ENCODE data around the gene ERLEC1. TPM values are rescaled to one million over a fixed set of nuclear protein-coding genes. Genes with fewer than 3 reads are reported as not detected.

The ERLEC1 gene
- total RNA-seq, 1 donor from 2014 or later = 36.2 TPM

GRCh38 chr2:53786352-53786704 lies 516 bp upstream of the ERLEC1 start:
- DNase-seq (ENCODE audit: low spot score) = peak; percentile 18
- H3K27me3 Mint-ChIP-seq (ENCODE audit: low read depth) = no peaks in the 10 kb centered on the region
- H3K27ac Mint-ChIP-seq = peak overlapping the region; percentile 97
- peaks cover 38% of the 10 kb centered on the region for H3K4me1 Mint-ChIP-seq (ENCODE audit: low read depth)
- intact Hi-C loops (cut with micrococcal nuclease) = loop anchor here (2.0 to 10.0 kb wide), 3 partner anchors 100 to 1828 kb away; partner anchors contain the start of genes PPP4R3B and PSME4
- H3K36me3 Mint-ChIP-seq (ENCODE audit: low read depth) = peaks cover 34% of the 10 kb centered on the region
- no peaks in the 10 kb centered on the region for H3K9me3 Mint-ChIP-seq
- peak overlapping the region; percentile 99 for H3K4me3 Mint-ChIP-seq (ENCODE audit: low read depth)

GRCh38 chr2:53787614-53788289 lies 908 bp downstream of the ERLEC1 start:
- intact Hi-C loops (cut with micrococcal nuclease) = loop anchor here (1.0 to 10.0 kb wide), 5 partner anchors 20 to 1827 kb away; partner anchors contain the start of genes CHAC2, PPP4R3B and PSME4
- peaks cover 38% of the 10 kb centered on the region for H3K4me1 Mint-ChIP-seq (ENCODE audit: low read depth)
- DNase-seq (ENCODE audit: low spot score) = no peak

DNA sequence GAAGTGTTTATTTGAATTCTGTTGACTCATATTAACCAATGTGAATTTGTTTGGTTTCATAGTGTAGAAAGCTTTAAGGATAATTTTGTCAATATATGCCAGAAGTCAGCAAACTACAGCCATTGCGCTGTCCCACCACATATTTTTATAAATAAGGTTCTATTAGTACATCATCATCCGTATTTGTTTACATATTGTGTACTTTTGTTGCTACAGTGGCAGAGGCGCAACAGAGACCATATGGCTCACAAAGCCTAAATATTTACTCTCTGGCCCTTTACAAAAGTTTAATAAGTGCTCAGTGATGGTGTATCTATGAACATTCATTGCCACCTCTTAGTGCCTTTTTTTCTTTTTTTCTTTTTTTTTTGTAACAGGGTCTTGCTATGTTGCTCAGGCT lies 6.4 kb downstream of the ERLEC1 start:
- Mint-ChIP-seq H3K27me3 (ENCODE audit: low read depth) (no peaks in the 10 kb centered on the region), H3K4me3 (ENCODE audit: low read depth) (no peak overlapping the region), H3K27ac (no peak overlapping the region), H3K9me3 (no peaks in the 10 kb centered on the region), H3K4me1 (ENCODE audit: low read depth) (peaks cover 13% of the 10 kb centered on the region), H3K36me3 (ENCODE audit: low read depth) (peaks cover 36% of the 10 kb centered on the region)
- intact Hi-C loops (cut with micrococcal nuclease) = no loop called here
- no peak for DNase-seq (ENCODE audit: low spot score)

More at GRCh38 chr2:53787614-53788289, 908 bp downstream of the ERLEC1 start:
- H3K36me3 Mint-ChIP-seq (ENCODE audit: low read depth) = peaks cover 22% of the 10 kb centered on the region
- H3K9me3 Mint-ChIP-seq = no peaks in the 10 kb centered on the region
- no peaks in the 10 kb centered on the region for H3K27me3 Mint-ChIP-seq (ENCODE audit: low read depth)
- peak overlapping the region; percentile 99 for H3K4me3 Mint-ChIP-seq (ENCODE audit: low read depth)
- H3K27ac Mint-ChIP-seq = peak overlapping the region; percentile 97

- Mint-ChIP-seq H3K27ac (no peak overlapping the region), H3K27me3 (ENCODE audit: low read depth) (no peaks in the 10 kb centered on the region), H3K4me3 (ENCODE audit: low read depth) (no peak overlapping the region), H3K36me3 (ENCODE audit: low read depth) (peaks cover 33% of the 10 kb centered on the region), H3K9me3 (no peaks in the 10 kb centered on the region), H3K4me1 (ENCODE audit: low read depth) (peaks cover 12% of the 10 kb centered on the region)
- DNase-seq (ENCODE audit: low spot score) = no peak
- intact Hi-C loops (cut with micrococcal nuclease) = no loop called here
Observed at GRCh38 chr2:53793821-53794220, 7.0 kb downstream of the ERLEC1 start.

DNA sequence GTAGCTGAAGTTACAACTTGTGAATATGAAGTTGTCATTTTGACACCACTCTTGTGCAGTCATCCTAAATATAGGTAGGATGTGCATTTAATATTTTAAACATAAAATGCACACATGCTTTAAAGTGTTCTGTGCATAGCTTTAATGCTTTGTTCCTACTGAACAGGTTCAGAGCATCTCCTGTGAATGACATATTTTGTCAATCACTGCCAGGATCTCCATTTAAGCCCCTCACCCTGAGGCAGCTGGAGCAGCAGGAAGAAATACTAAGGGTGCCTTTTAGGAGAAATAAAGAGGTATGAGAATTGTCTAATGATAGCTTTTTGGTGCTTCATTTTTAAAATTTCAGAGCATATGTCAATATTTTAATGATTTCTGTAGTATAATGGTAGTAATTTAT lies 14.7 kb downstream of the ERLEC1 start:
- intact Hi-C loops (cut with micrococcal nuclease) = no loop called here
- H3K9me3 Mint-ChIP-seq = no peaks in the 10 kb centered on the region
- DNase-seq (ENCODE audit: low spot score) = no peak
- no peak overlapping the region for H3K27ac Mint-ChIP-seq
- no peaks in the 10 kb centered on the region for H3K27me3 Mint-ChIP-seq (ENCODE audit: low read depth)
- H3K4me3 Mint-ChIP-seq (ENCODE audit: low read depth) = no peak overlapping the region
- H3K36me3 Mint-ChIP-seq (ENCODE audit: low read depth) = peaks cover 62% of the 10 kb centered on the region
- H3K4me1 Mint-ChIP-seq (ENCODE audit: low read depth) = peaks cover 15% of the 10 kb centered on the region

GRCh38 chr2:53802617-53803151 lies 15.8 kb downstream of the ERLEC1 start:
- intact Hi-C loops (cut with micrococcal nuclease) = no loop called here
- no peak overlapping the region for H3K4me3 Mint-ChIP-seq (ENCODE audit: low read depth)
- no peak overlapping the region for H3K27ac Mint-ChIP-seq
- H3K27me3 Mint-ChIP-seq (ENCODE audit: low read depth) = no peaks in the 10 kb centered on the region
- no peak for DNase-seq (ENCODE audit: low spot score)
- H3K9me3 Mint-ChIP-seq = no peaks in the 10 kb centered on the region
- peaks cover 65% of the 10 kb centered on the region for H3K36me3 Mint-ChIP-seq (ENCODE audit: low read depth)
- peaks cover 15% of the 10 kb centered on the region for H3K4me1 Mint-ChIP-seq (ENCODE audit: low read depth)

DNA sequence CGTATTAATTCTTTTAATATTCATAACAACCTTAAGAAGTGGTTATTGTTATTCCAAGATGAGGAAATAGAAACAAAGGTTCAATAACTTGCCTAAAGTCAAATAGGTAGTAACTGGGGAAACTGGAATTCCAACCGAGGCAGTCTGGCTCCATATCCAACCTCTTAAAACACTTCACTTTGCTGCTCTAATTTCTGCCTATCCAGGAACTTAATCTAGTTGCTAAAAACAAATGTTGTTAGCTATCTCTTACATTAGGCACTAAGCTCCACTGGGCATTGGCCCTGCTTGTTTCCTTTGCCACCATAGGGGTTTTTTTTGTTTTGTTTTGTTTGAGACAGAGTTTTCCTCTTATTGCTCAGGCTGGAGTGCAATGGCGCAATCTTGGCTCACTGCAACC lies 24.8 kb downstream of the ERLEC1 start:
- H3K4me1 Mint-ChIP-seq (ENCODE audit: low read depth) = no peaks in the 10 kb centered on the region
- intact Hi-C loops (cut with micrococcal nuclease) = no loop called here
- H3K9me3 Mint-ChIP-seq = no peaks in the 10 kb centered on the region
- H3K4me3 Mint-ChIP-seq (ENCODE audit: low read depth) = no peak overlapping the region
- H3K36me3 Mint-ChIP-seq (ENCODE audit: low read depth) = peaks cover 58% of the 10 kb centered on the region
- no peak for DNase-seq (ENCODE audit: low spot score)
- H3K27me3 Mint-ChIP-seq (ENCODE audit: low read depth) = no peaks in the 10 kb centered on the region
- H3K27ac Mint-ChIP-seq = no peak overlapping the region

GRCh38 chr2:53813151-53813550 lies 26.3 kb downstream of the ERLEC1 start:
- intact Hi-C loops (cut with micrococcal nuclease) = no loop called here
- H3K27me3 Mint-ChIP-seq (ENCODE audit: low read depth) = no peaks in the 10 kb centered on the region
- H3K4me1 Mint-ChIP-seq (ENCODE audit: low read depth) = no peaks in the 10 kb centered on the region
- H3K36me3 Mint-ChIP-seq (ENCODE audit: low read depth) = peaks cover 64% of the 10 kb centered on the region
- no peaks in the 10 kb centered on the region for H3K9me3 Mint-ChIP-seq
- DNase-seq (ENCODE audit: low spot score) = no peak
- H3K4me3 Mint-ChIP-seq (ENCODE audit: low read depth) = no peak overlapping the region
- no peak overlapping the region for H3K27ac Mint-ChIP-seq

DNA sequence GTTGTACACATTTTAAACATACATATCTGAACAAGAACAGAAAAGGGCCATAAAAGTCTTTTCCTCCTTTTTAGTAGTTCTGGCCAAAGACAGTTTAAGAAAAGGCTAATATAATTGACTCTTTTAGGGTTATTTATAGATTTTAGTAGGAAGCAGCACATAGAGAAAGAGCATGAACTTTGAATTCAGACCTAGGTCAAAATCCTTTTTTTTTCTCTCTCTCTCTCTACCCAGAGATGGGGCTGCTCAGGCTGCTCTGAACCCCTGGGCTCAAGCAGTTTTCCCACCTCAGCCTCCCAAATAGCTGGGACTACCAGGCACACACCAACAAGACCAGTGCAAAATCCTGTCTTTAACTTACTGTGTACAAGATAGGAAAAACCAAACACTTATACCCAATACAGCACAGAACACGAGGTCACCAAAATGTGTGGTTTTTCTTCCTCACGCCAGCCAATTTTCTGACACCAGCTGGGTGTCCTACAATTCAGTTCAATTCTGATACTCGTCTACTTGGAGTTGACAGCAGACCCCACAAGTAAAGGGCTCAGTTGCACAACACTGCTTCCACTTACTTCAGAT lies 32.1 kb downstream of the ERLEC1 start:
- Mint-ChIP-seq H3K27me3 (ENCODE audit: low read depth) (no peaks in the 10 kb centered on the region), H3K36me3 (ENCODE audit: low read depth) (peaks cover 37% of the 10 kb centered on the region), H3K4me1 (ENCODE audit: low read depth) (no peaks in the 10 kb centered on the region), H3K27ac (no peak overlapping the region), H3K4me3 (ENCODE audit: low read depth) (no peak overlapping the region), H3K9me3 (no peaks in the 10 kb centered on the region)
- DNase-seq (ENCODE audit: low spot score) = no peak
- intact Hi-C loops (cut with micrococcal nuclease) = no loop called here

- Mint-ChIP-seq H3K36me3 (ENCODE audit: low read depth) (peaks cover 32% of the 10 kb centered on the region), H3K27ac (no peak overlapping the region), H3K9me3 (no peaks in the 10 kb centered on the region), H3K4me3 (ENCODE audit: low read depth) (no peak overlapping the region), H3K27me3 (ENCODE audit: low read depth) (no peaks in the 10 kb centered on the region), H3K4me1 (ENCODE audit: low read depth) (no peaks in the 10 kb centered on the region)
- DNase-seq (ENCODE audit: low spot score) = no peak
- intact Hi-C loops (cut with micrococcal nuclease) = no loop called here
Observed at GRCh38 chr2:53819634-53820033, 32.8 kb downstream of the ERLEC1 start.

DNA sequence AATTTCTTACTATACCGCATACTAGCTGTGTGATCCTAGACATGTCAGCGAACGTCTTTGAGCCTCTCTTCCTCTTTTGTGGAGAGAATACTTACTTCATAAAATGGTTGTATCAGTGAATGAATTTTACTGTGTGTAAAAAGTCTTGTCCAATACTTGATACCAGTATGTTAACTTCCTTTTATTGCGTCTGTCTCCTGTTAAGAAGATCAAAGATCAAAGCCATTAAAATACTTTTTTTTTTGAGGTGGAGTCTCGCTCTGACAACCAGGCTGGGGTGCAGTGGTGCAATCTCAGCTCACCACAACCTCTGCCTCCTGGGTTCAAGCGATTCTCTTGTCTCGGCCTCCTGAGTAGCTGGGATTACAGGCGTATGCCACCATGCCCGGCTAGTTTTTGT lies 33.2 kb downstream of the ERLEC1 start:
- DNase-seq (ENCODE audit: low spot score) = no peak
- Mint-ChIP-seq H3K27me3 (ENCODE audit: low read depth) (no peaks in the 10 kb centered on the region), H3K9me3 (no peaks in the 10 kb centered on the region), H3K4me1 (ENCODE audit: low read depth) (no peaks in the 10 kb centered on the region), H3K27ac (no peak overlapping the region), H3K36me3 (ENCODE audit: low read depth) (peaks cover 30% of the 10 kb centered on the region), H3K4me3 (ENCODE audit: low read depth) (no peak overlapping the region)
- intact Hi-C loops (cut with micrococcal nuclease) = no loop called here

DNA sequence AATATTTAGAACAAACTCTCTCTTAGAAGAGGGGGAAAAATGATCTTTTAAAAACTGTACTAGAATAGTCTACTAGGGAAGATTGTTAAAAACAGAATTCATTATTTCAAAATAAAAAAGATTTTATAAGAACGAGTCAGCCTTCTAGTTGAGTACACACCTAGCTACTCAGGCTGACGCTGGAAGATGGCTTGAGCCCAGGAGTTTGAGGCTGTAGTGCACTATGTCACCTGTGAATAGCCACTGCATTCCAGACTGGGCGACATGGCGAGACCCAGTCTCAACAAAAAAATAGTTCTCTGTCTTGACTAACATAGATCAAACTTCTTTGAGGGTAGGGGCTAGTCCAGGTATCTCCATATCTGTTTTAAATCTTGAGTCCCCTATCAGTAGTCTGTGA lies 33.9 kb downstream of the ERLEC1 start:
- no peak overlapping the region for H3K4me3 Mint-ChIP-seq (ENCODE audit: low read depth)
- intact Hi-C loops (cut with micrococcal nuclease) = no loop called here
- no peaks in the 10 kb centered on the region for H3K4me1 Mint-ChIP-seq (ENCODE audit: low read depth)
- H3K27ac Mint-ChIP-seq = no peak overlapping the region
- peaks cover 24% of the 10 kb centered on the region for H3K36me3 Mint-ChIP-seq (ENCODE audit: low read depth)
- no peaks in the 10 kb centered on the region for H3K9me3 Mint-ChIP-seq
- no peak for DNase-seq (ENCODE audit: low spot score)
- H3K27me3 Mint-ChIP-seq (ENCODE audit: low read depth) = no peaks in the 10 kb centered on the region

- Mint-ChIP-seq H3K36me3 (ENCODE audit: low read depth) (peaks cover 17% of the 10 kb centered on the region), H3K4me3 (ENCODE audit: low read depth) (no peak overlapping the region), H3K4me1 (ENCODE audit: low read depth) (no peaks in the 10 kb centered on the region), H3K27ac (no peak overlapping the region), H3K9me3 (no peaks in the 10 kb centered on the region), H3K27me3 (ENCODE audit: low read depth) (no peaks in the 10 kb centered on the region)
- intact Hi-C loops (cut with micrococcal nuclease) = no loop called here
- DNase-seq (ENCODE audit: low spot score) = no peak
Observed at GRCh38 chr2:53821810-53822209, 35.0 kb downstream of the ERLEC1 start.

Measured in activated T-helper 2 cell treated with anti-CD3 and anti-CD28 coated beads, Interferon-gamma antibody, Interleukin-2, Interleukin-4, amounts not matched to agents 10 μg/mL and 5 μg/mL and 100 μg/mL, durations not matched to agents 14 hours and 24 hours and 36 hours (primary cell).